HepG2 (cell line): ENCODE measurements around the gene TRIM27. TPM values are rescaled to one million over a fixed set of nuclear protein-coding genes. Genes with fewer than 3 reads are reported as not detected.
A peak's percentile ranks its signal among the peaks of the same experiment; 100 is the strongest.

ENCODE experiments used
- AGO1 ChIP-seq: fragments of 200-400 bp; formaldehyde crosslinking; IDR thresholded peaks from 2 replicates; pipeline ENCODE4 v1.6.1; 2017; ENCODE audit warnings: mild to moderate bottlenecking, low read depth, low read length, moderate library complexity; ENCODE audit not compliant: poor library complexity, severe bottlenecking
- CAMTA2 ChIP-seq: sonication (generic); formaldehyde crosslinking; IDR thresholded peaks from 2 replicates; pipeline ENCODE4 v1.4.0; 2020; ENCODE audit warnings: mild to moderate bottlenecking, missing genetic modification reagents, borderline replicate concordance
- HNF1B ChIP-seq: sonication (generic); formaldehyde crosslinking; IDR thresholded peaks from 2 replicates; pipeline ENCODE4 v1.5.1; 2020; ENCODE audit warnings: mild to moderate bottlenecking, moderate library complexity, missing genetic modification reagents
- HNRNPH1 ChIP-seq: fragments of 200-400 bp; formaldehyde crosslinking; optimal IDR thresholded peaks from 2 replicates; pipeline ENCODE3; 2017; ENCODE audit warnings: mild to moderate bottlenecking, low read depth, low read length
- HOXA3 ChIP-seq: sonication (generic); formaldehyde crosslinking; IDR thresholded peaks from 2 replicates; pipeline ENCODE4 v1.5.0; 2020; ENCODE audit warnings: missing genetic modification reagents
- JARID2 ChIP-seq: sonication (generic); formaldehyde crosslinking; IDR thresholded peaks from 2 replicates; pipeline ENCODE4 v1.8.1; 2023; ENCODE audit warnings: missing genetic modification reagents, inconsistent platforms; ENCODE audit not compliant: insufficient replicate concordance
- MTF2 ChIP-seq: sonication (generic); formaldehyde crosslinking; IDR thresholded peaks from 2 replicates; pipeline ENCODE4 v1.5.0; 2020; ENCODE audit warnings: missing genetic modification reagents, borderline replicate concordance
- NRL ChIP-seq: sonication (generic); formaldehyde crosslinking; IDR thresholded peaks from 2 replicates; pipeline ENCODE4 v1.5.0; 2020; ENCODE audit warnings: missing genetic modification reagents, mild to moderate bottlenecking, moderate library complexity, borderline replicate concordance
- PCBP1 ChIP-seq: fragments of 200-400 bp; formaldehyde crosslinking; IDR thresholded peaks from 2 replicates; pipeline ENCODE4 v1.6.1; 2017; ENCODE audit warnings: mild to moderate bottlenecking, low read depth, low read length, borderline replicate concordance
- PHF20 ChIP-seq: sonication (generic); formaldehyde crosslinking; IDR thresholded peaks from 2 replicates; pipeline ENCODE4 v1.5.0; 2020; ENCODE audit warnings: mild to moderate bottlenecking, missing genetic modification reagents
- RBM22 ChIP-seq: fragments of 200-400 bp; formaldehyde crosslinking; optimal IDR thresholded peaks from 2 replicates; pipeline ENCODE3; 2017; ENCODE audit warnings: mild to moderate bottlenecking, low read length, moderate library complexity
- SRSF9 ChIP-seq: fragments of 200-400 bp; formaldehyde crosslinking; IDR thresholded peaks from 2 replicates; pipeline ENCODE4 v1.6.1; 2018; ENCODE audit warnings: borderline replicate concordance, mild to moderate bottlenecking, low read depth, low read length; ENCODE audit not compliant: insufficient read depth, poor library complexity, severe bottlenecking
- TBL1XR1 ChIP-seq: fragments of 150-350 bp; IDR thresholded peaks from 2 replicates; pipeline ENCODE4 v1.6.1; 2014; ENCODE audit warnings: borderline replicate concordance, low read length; ENCODE audit not compliant: partially characterized antibody
- TEAD3 ChIP-seq: optimal IDR thresholded peaks from 2 replicates; pipeline ENCODE3; 2016; ENCODE audit warnings: borderline replicate concordance
- TOPORS ChIP-seq: sonication (generic); formaldehyde crosslinking; IDR thresholded peaks from 2 replicates; pipeline ENCODE4 v1.8.0; 2023; ENCODE audit warnings: mild to moderate bottlenecking, missing genetic modification reagents
- XRCC5 ChIP-seq: fragments of 200-400 bp; formaldehyde crosslinking; optimal IDR thresholded peaks from 2 replicates; pipeline ENCODE3; 2017; ENCODE audit warnings: mild to moderate bottlenecking, low read length
- ZBTB7B ChIP-seq: sonication (generic); formaldehyde crosslinking; IDR thresholded peaks from 2 replicates; pipeline ENCODE4 v1.4.0; 2020; ENCODE audit warnings: missing genetic modification reagents
- ZNF326 ChIP-seq: sonication (generic); formaldehyde crosslinking; IDR thresholded peaks from 2 replicates; pipeline ENCODE4 v1.4.0; 2020; ENCODE audit warnings: missing genetic modification reagents, borderline replicate concordance
- ZNF552 ChIP-seq: sonication (generic); formaldehyde crosslinking; IDR thresholded peaks from 2 replicates; pipeline ENCODE4 v1.9.0; 2022; ENCODE audit warnings: missing genetic modification reagents, mild to moderate bottlenecking, borderline replicate concordance
- ZNF558 ChIP-seq: sonication (generic); formaldehyde crosslinking; IDR thresholded peaks from 2 replicates; pipeline ENCODE4 v1.9.0; 2022; ENCODE audit warnings: mild to moderate bottlenecking, missing genetic modification reagents, borderline replicate concordance
- ZNF629 ChIP-seq: sonication (generic); formaldehyde crosslinking; conservative IDR thresholded peaks from 2 replicates; pipeline ENCODE4 v1.5.0; 2020; ENCODE audit warnings: missing genetic modification reagents
- ZNF670 ChIP-seq: sonication (generic); formaldehyde crosslinking; IDR thresholded peaks from 2 replicates; pipeline ENCODE4 v1.8.0; 2022; ENCODE audit warnings: mild to moderate bottlenecking, missing genetic modification reagents, borderline replicate concordance
- ZNF7 ChIP-seq: IDR thresholded peaks from 2 replicates; pipeline ENCODE4 v1.6.1; 2016; ENCODE audit warnings: missing biosample characterization, missing genetic modification reagents
- ZNF713 ChIP-seq: sonication (generic); formaldehyde crosslinking; IDR thresholded peaks from 2 replicates; pipeline ENCODE4 v1.4.0; 2020; ENCODE audit warnings: mild to moderate bottlenecking, missing genetic modification reagents
- ZSCAN9 ChIP-seq: IDR thresholded peaks from 2 replicates; pipeline ENCODE4 v1.6.1; 2016; ENCODE audit warnings: borderline replicate concordance
- polyA plus RNA-seq, 8 experiments: library from polyadenylated mRNA; depleted of rRNA in 3 of 8; stranded (reverse) in 7 of 8; unstranded in 1 of 8; fragments of >200 nt; fragmentation: Illumina TruSeq in 4 of 8; extraction: Trizol in 4 of 8; gene quantifications; 2 replicates each; pipeline versions ENCODE4 v1.2.1 to v1.2.3, GENCODE V29; 2011 to 2016; ENCODE audit warnings: low read depth in 4 of 8, missing spikeins in 1 of 8, mixed read lengths in 1 of 8; ENCODE audit not compliant: insufficient read depth in 1 of 8
- total RNA-seq, 5 experiments: library from RNA; depleted of rRNA; stranded (reverse); fragments of >200 nt; fragmentation: Illumina TruSeq; extraction: Trizol; gene quantifications; 2 replicates each; pipeline ENCODE4 v1.2.3, GENCODE V29; 2016; ENCODE audit warnings: low read depth in 1 of 5
- TF ChIP-seq, protein P1 (sequence below): IDR thresholded peaks from 2 replicates; pipeline ENCODE4 v1.6.1; 2016

TRIM27 gene
- total and polyA plus RNA-seq, 2 of the 13 experiments (the other 11 are each of a cell fraction or from before 2014, with no cell fraction given) = 88.6 to 112 TPM

DNA sequence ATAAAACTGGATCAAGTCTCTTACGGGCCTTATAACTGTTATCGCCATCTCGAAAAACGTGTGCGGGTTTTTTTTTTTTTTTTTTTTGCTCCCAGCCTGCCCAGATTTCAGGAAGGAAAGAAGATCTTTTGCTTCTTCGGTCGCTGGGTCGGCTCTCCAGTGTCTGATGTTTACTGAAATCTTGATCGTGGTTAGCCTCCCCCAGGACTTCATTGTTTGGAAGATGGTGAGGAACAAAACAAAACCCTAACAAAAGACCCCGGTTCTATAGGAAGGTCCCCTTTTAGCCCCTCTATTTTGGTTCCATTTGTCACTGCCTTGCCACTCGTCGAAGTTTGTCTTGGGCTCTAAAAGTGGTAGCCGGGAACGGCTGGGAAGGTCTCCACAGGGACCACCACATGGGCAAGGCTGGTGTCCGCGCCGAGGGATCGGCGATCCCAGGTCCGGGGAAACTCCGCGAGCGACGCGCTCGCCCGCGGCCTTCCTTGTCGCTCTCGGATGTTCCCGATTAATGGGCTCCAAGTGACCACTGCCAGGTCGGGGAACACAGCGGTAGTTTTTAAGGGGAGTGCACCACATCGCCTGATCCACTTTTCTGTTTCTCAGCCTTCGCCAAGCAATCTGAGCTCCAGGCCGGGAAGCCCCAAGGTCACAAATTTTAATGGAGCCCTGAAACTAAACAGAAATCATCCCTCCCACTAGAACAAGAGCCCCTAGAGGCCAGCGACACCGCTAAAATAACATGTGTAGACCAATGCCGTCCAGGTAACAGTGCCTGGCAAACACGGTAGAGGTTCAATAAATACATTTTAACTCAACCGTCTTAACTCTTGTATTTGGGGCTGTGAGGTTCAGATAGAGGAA lies 27.0 kb downstream of the TRIM27 start (continued):
- TF ChIP-seq ZBTB7B (CRISPR knock-in tag) (peak; percentile 36; the same call in 1 of the 2 replicates), RBM22 (peak; percentile 91), PHF20 (CRISPR knock-in tag) (0 out of 2 replicates have a peak, but pooled peaks have one; percentile 35), XRCC5 (peak; percentile 60), ZNF7 (CRISPR knock-in tag) (no peak), MTF2 (CRISPR knock-in tag) (0 out of 2 replicates have a peak, but pooled peaks have one; percentile 21), TBL1XR1 (peak; percentile 32), ZNF713 (CRISPR knock-in tag) (no peak), AGO1 (peak; percentile 83), TEAD3 (peak; percentile 39), HOXA3 (CRISPR knock-in tag) (peak; percentile 52), NRL (CRISPR knock-in tag) (peak; percentile 64; the same call in 1 of the 2 replicates), PCBP1 (no peak), SRSF9 (no peak), CAMTA2 (CRISPR knock-in tag) (no peak), HNF1B (CRISPR knock-in tag) (no peak), ZNF629 (CRISPR knock-in tag) (no peak), ZNF326 (CRISPR knock-in tag) (0 out of 2 replicates have a peak, but pooled peaks have one; percentile 32), ZNF552 (no peak), ZSCAN9 (CRISPR knock-in tag) (0 out of 2 replicates have a peak, but pooled peaks have one; percentile 1), HNRNPH1 (no peak), ZNF670 (peak; percentile 79; the same call in 1 of the 2 replicates), ZNF558 (CRISPR knock-in tag) (no peak; the same call in 1 of the 2 replicates), JARID2 (CRISPR knock-in tag) (peak; percentile 4), TOPORS (CRISPR knock-in tag) (0 out of 2 replicates have a peak, but pooled peaks have one; percentile 9)
- TF ChIP-seq, protein P1, sequence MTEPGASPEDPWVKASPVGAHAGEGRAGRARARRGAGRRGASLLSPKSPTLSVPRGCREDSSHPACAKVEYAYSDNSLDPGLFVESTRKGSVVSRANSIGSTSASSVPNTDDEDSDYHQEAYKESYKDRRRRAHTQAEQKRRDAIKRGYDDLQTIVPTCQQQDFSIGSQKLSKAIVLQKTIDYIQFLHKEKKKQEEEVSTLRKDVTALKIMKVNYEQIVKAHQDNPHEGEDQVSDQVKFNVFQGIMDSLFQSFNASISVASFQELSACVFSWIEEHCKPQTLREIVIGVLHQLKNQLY (CRISPR knock-in tag) = peak; percentile 36; the same call in 1 of the 2 replicates
